Right lobe of liver (tissue), 6 donors: Measurements from ENCODE around the gene EPHA10. TPM values are rescaled to one million over a fixed set of nuclear protein-coding genes. Genes with fewer than 3 reads are reported as not detected.
"Not testable (repeated sequence)": the region's sequence is repeated elsewhere in the genome, so short reads cannot be mapped to it uniquely, and the experiment has no call there.

Experiments
- ATAC-seq, 4 donors: fragments of 200-7000 bp; cut with Tn5 transposase; one replicate each; pipeline ENCODE4 v1.9.1; 2020; ENCODE audit warnings: mild to moderate bottlenecking in 4 of 4, moderate library complexity in 4 of 4
- DNase-seq, 3 donors: peaks; one replicate each; pipeline ENCODE4 v3.0.0-alpha.2; 2020
- H3K27ac ChIP-seq, 3 donors: fragments of 200-600 bp; one replicate each; pipeline ENCODE4 v1.8.0; 2022
- H3K27me3 ChIP-seq, 2 donors: fragments of 200-600 bp; one replicate each; pipeline ENCODE4 v1.8.0; 2022
- H3K36me3 ChIP-seq, 4 donors: fragments of 200-600 bp; sonication (generic) in 1 of 4; one replicate each; pipeline versions ENCODE4 v1.5.1 to v1.8.0; 2017 to 2022; ENCODE audit warnings: control low read depth in 1 of 4
- H3K4me1 ChIP-seq, 4 donors: fragments of 200-600 bp; sonication (generic) in 1 of 4; one replicate each; pipeline versions ENCODE4 v1.5.1 to v1.8.0; 2017 to 2022; ENCODE audit warnings: control low read depth in 1 of 4
- H3K4me3 ChIP-seq, 3 donors: fragments of 200-600 bp; one replicate each; pipeline ENCODE4 v1.8.0; 2022
- H3K9me3 ChIP-seq, 4 donors: fragments of 200-600 bp; sonication (generic) in 1 of 4; one replicate each; pipeline versions ENCODE4 v1.5.1 to v1.8.0; 2017 to 2022; ENCODE audit warnings: control low read depth in 1 of 4
- POLR2A ChIP-seq: fragments of 450-650 bp; IDR thresholded peaks from one replicate; pipeline ENCODE4 v1.6.1; 2017; ENCODE audit warnings: antibody characterized with exemption, mild to moderate bottlenecking
- WGBS: methylation state at CpG from one replicate; pipeline ENCODE4 v1.1.6; 2018; ENCODE audit warnings: low coverage, low lambda C conversion rate; ENCODE audit not compliant: insufficient coverage; ENCODE audit errors: missing lambda C conversion rate; 5-methylcytosine and 5-hydroxymethylcytosine counted together
- intact Hi-C, 2 donors: fragments of 100-400 bp; cut with DNase I; formaldehyde crosslinking; loops; one replicate each; pipeline versions ENCODE4 v1.11.2 to v1.14.1; 2022
- total RNA-seq, 6 experiments: library from RNA; depleted of rRNA in 2 of 6; stranded (reverse); fragments of >200 nt in 2 of 6; fragmentation: NEBNext Ultra II Directional in 3 of 6; extraction: Animal tissue kit (Norgen Biotek cat#: 25700) in 3 of 6; gene quantifications; one replicate each; pipeline versions ENCODE4 v1.1.0 to v1.2.4, GENCODE V29; 2016 to 2023
- TF ChIP-seq, protein P1 (sequence below), 4 donors: fragments of 200-600 bp in 3 of 4; fragments of 450-650 bp in 1 of 4; IDR thresholded peaks; one replicate each; pipeline versions ENCODE4 v1.5.1 to v1.8.0; 2016 to 2022; ENCODE audit warnings: antibody characterized with exemption in 4 of 4, mild to moderate bottlenecking in 2 of 4
- donor health status: DM: no; HTN: yes; CAD: no.
- donor health status: DM: no; HTN: no; CAD: no.
- donor health status: DM: no; HTN: no; CAD: no.
- donor health status: DM: no; HTN: yes; CAD: no.
- donor health status: DM: no; HTN: yes; CAD: no.

The EPHA10 gene
- total RNA-seq, 6 experiments from 2014 or later, result 0.07 to 0.16 TPM; not detected in 4

GRCh38 chr1:37776946-37777516, 12.1 kb upstream of the EPHA10 start:
- Histone ChIP-seq H3K4me3 (no peak overlapping the region), H3K9me3 (no peaks in the 10 kb centered on the region), H3K27me3 (no peaks in the 10 kb centered on the region), H3K36me3 (no peaks in the 10 kb centered on the region), H3K4me1 (no peaks in the 10 kb centered on the region), H3K27ac (no peak overlapping the region)
- intact Hi-C loops, result no loop called here
- TF ChIP-seq, protein P1, sequence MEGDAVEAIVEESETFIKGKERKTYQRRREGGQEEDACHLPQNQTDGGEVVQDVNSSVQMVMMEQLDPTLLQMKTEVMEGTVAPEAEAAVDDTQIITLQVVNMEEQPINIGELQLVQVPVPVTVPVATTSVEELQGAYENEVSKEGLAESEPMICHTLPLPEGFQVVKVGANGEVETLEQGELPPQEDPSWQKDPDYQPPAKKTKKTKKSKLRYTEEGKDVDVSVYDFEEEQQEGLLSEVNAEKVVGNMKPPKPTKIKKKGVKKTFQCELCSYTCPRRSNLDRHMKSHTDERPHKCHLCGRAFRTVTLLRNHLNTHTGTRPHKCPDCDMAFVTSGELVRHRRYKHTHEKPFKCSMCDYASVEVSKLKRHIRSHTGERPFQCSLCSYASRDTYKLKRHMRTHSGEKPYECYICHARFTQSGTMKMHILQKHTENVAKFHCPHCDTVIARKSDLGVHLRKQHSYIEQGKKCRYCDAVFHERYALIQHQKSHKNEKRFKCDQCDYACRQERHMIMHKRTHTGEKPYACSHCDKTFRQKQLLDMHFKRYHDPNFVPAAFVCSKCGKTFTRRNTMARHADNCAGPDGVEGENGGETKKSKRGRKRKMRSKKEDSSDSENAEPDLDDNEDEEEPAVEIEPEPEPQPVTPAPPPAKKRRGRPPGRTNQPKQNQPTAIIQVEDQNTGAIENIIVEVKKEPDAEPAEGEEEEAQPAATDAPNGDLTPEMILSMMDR (IDR thresholded peaks at IDR 0.05), result no peak
- TF ChIP-seq POLR2A, result no peak
- WGBS, result 33% methylated on average over 1 of the region's 4 CpGs
- ATAC-seq, result no peak
- DNase-seq, result no peak

- H3K9me3 ChIP-seq, ATAC-seq, H3K4me3 ChIP-seq, intact Hi-C loops, H3K4me1 ChIP-seq, H3K27ac ChIP-seq, H3K27me3 ChIP-seq, H3K36me3 ChIP-seq, DNase-seq: not testable (repeated sequence)
Measured at GRCh38 chr1:37771440-37771839, 6.5 kb upstream of the EPHA10 start.

- Histone ChIP-seq H3K9me3 (no peaks in the 10 kb centered on the region), H3K36me3 (no peaks in the 10 kb centered on the region), H3K4me3 (no peak overlapping the region), H3K4me1 (no peaks in the 10 kb centered on the region), H3K27me3 (peaks cover 0 to 19% of the 10 kb centered on the region in 2 donors), H3K27ac (no peak overlapping the region)
- intact Hi-C loops, result no loop called here
- TF ChIP-seq POLR2A, result no peak
- TF ChIP-seq, protein P1 (IDR thresholded peaks at IDR 0.05), result no peak
- 0% methylated on average over 2 of the region's 2 CpGs for WGBS
- ATAC-seq (no peak), DNase-seq (no peak)
Measured at GRCh38 chr1:37767488-37767887, 2.6 kb upstream of the EPHA10 start.

- ATAC-seq (no peak), DNase-seq (no peak)
- 6% methylated on average over 15 of the region's 27 CpGs for WGBS
- TF ChIP-seq, protein P1 (IDR thresholded peaks at IDR 0.05), result no peak
- TF ChIP-seq POLR2A, result no peak
- Histone ChIP-seq H3K4me1 (no peaks in the 10 kb centered on the region), H3K36me3 (no peaks in the 10 kb centered on the region), H3K9me3 (no peaks in the 10 kb centered on the region), H3K27ac (no peak overlapping the region), H3K4me3 (no peak overlapping the region), H3K27me3 (peaks cover 0 to 19% of the 10 kb centered on the region in 2 donors)
- intact Hi-C loops, result no loop called here
Measured at GRCh38 chr1:37765916-37766664, 1.2 kb upstream of the EPHA10 start.

- ATAC-seq (peak in 2 of 4 donors; percentile 35 to 51), DNase-seq (peak in 1 of 3 donors; percentile 23)
- 8% methylated on average over 23 of the region's 29 CpGs for WGBS
- Histone ChIP-seq H3K27me3 (peaks cover 0 to 19% of the 10 kb centered on the region in 2 donors), H3K4me3 (no peak overlapping the region), H3K27ac (no peak overlapping the region), H3K4me1 (no peaks in the 10 kb centered on the region), H3K36me3 (no peaks in the 10 kb centered on the region), H3K9me3 (no peaks in the 10 kb centered on the region)
- TF ChIP-seq, protein P1 (IDR thresholded peaks at IDR 0.05), result no peak
- no peak for TF ChIP-seq POLR2A
- intact Hi-C loops, result no loop called here
Measured at GRCh38 chr1:37764414-37764825, 500 bp downstream of the EPHA10 start.
